Stimulated activated effector memory CD8-positive, alpha-beta T cell treated with anti-CD3 and anti-CD28 coated beads, Interleukin-12 subunit alpha, Interleukin-12 subunit beta, amount 100 ng/mL, for 72 hours (primary cell): ENCODE measurements around the gene AK1.

Experiments
- ATAC-seq: fragments of 150-1000 bp; cut with Tn5 transposase; 2 replicates; pipeline ENCODE4 v1.10.0; 2021
- DNase-seq, 2 donors: peaks; one replicate each; pipeline ENCODE4 v3.0.0; 2021 to 2022; ENCODE audit warnings: low spot score in 2 of 2
- H3K27ac Mint-ChIP-seq: one replicate; pipeline ENCODE4 v1.8.0; 2022; ENCODE audit warnings: mild to moderate bottlenecking, mixed read lengths
- H3K36me3 Mint-ChIP-seq: one replicate; pipeline ENCODE4 v1.8.0; 2022; ENCODE audit warnings: mild to moderate bottlenecking, mixed read lengths
- H3K4me1 Mint-ChIP-seq: one replicate; pipeline ENCODE4 v1.8.0; 2022; ENCODE audit warnings: mixed read lengths
- H3K4me3 Mint-ChIP-seq: one replicate; pipeline ENCODE4 v1.8.0; 2022; ENCODE audit warnings: mild to moderate bottlenecking, mixed read lengths
- H3K9me3 Mint-ChIP-seq: one replicate; pipeline ENCODE4 v1.8.0; 2022; ENCODE audit warnings: mixed read lengths

AK1 gene

DNA sequence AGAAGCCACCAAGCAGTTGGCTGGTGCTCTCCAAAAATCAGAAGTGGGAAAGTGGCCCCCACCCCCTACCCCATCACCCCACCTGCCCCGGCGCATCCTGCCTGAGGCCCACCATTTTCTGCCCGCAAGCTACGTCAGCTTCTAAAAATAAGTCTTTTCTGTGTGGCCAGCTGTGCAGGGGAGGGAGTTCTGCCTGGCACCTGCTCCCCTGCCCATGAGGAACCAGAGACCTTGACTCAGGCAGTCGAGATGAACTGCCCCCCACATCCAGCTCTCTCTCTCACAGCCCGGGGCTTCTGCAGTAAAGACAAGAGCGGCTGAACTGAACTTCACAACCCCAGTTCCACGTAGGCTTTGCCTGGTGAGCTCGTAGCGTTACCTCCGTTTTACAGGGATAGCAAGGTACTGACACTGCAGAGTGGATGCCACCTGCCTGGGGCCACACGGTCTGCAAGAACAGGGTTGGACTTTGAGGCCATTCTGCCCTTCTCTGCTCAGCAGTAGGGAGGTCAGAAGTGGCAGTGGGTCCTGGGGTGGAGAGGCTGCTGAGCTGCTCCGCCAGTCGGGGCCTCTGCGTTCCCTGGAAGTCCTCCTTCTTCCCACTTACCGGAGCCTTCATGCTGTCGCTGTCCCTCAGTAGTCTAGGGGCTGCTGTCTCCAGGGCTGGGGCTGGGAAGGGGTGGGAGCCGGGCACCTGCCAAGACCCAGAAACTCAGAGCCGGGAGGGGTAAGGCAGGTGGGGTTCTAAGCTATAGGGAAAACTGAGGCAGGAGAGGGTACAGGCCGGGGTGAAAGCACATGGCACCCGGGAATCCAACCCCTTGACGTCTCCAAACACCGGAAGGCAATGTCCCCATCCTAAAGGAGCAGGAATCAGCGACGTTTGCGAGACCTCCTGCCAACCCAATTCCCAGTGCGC, 38.6 kb upstream of the AK1 start:
- ATAC-seq, result no peak
- peak in 1 of 2 donors; percentile 65 for DNase-seq
- peaks cover 62% of the 10 kb centered on the region for H3K4me1 Mint-ChIP-seq
- H3K9me3 Mint-ChIP-seq, result no peaks in the 10 kb centered on the region
- peaks cover 43% of the 10 kb centered on the region for H3K36me3 Mint-ChIP-seq
- peak overlapping the region; percentile 81 for H3K4me3 Mint-ChIP-seq
- peak overlapping the region; percentile 85 for H3K27ac Mint-ChIP-seq

GRCh38 chr9:127915325-127915752, 37.9 kb upstream of the AK1 start:
- Mint-ChIP-seq H3K27ac (peak overlapping the region; percentile 85), H3K36me3 (peaks cover 50% of the 10 kb centered on the region), H3K4me3 (peak overlapping the region; percentile 81), H3K9me3 (no peaks in the 10 kb centered on the region), H3K4me1 (peaks cover 69% of the 10 kb centered on the region)
- DNase-seq (no peak), ATAC-seq (no peak)

- ATAC-seq, result no peak
- H3K36me3 Mint-ChIP-seq, result peaks cover 60% of the 10 kb centered on the region
These were observed 36.2 kb upstream of the AK1 start for GRCh38 chr9:127913682-127914081.

GRCh38 chr9:127912882-127913281, 35.4 kb upstream of the AK1 start:
- H3K36me3 Mint-ChIP-seq, result peaks cover 64% of the 10 kb centered on the region

More at GRCh38 chr9:127913682-127914081, 36.2 kb upstream of the AK1 start:
- Mint-ChIP-seq H3K4me1 (peaks cover 55% of the 10 kb centered on the region), H3K4me3 (no peak overlapping the region), H3K27ac (no peak overlapping the region), H3K9me3 (no peaks in the 10 kb centered on the region)
- DNase-seq, result no peak

GRCh38 chr9:127912296-127912695, 34.8 kb upstream of the AK1 start:
- no peak overlapping the region for H3K4me3 Mint-ChIP-seq
- no peaks in the 10 kb centered on the region for H3K9me3 Mint-ChIP-seq
- peak overlapping the region; percentile 95 for H3K27ac Mint-ChIP-seq
- DNase-seq, result no peak
- H3K36me3 Mint-ChIP-seq, result peaks cover 64% of the 10 kb centered on the region
- no peak for ATAC-seq
- peaks cover 41% of the 10 kb centered on the region for H3K4me1 Mint-ChIP-seq

More at GRCh38 chr9:127912882-127913281, 35.4 kb upstream of the AK1 start:
- DNase-seq (no peak), ATAC-seq (no peak)
- Mint-ChIP-seq H3K27ac (peak overlapping the region; percentile 77), H3K4me3 (no peak overlapping the region), H3K4me1 (peaks cover 47% of the 10 kb centered on the region), H3K9me3 (no peaks in the 10 kb centered on the region)

GRCh38 chr9:127910613-127911205, 33.2 kb upstream of the AK1 start:
- no peaks in the 10 kb centered on the region for H3K9me3 Mint-ChIP-seq
- DNase-seq (no peak), ATAC-seq (no peak)
- H3K27ac Mint-ChIP-seq, result peak overlapping the region; percentile 95
- H3K36me3 Mint-ChIP-seq, result peaks cover 76% of the 10 kb centered on the region
- H3K4me1 Mint-ChIP-seq, result peaks cover 48% of the 10 kb centered on the region
- H3K4me3 Mint-ChIP-seq, result peak overlapping the region; percentile 27

DNA sequence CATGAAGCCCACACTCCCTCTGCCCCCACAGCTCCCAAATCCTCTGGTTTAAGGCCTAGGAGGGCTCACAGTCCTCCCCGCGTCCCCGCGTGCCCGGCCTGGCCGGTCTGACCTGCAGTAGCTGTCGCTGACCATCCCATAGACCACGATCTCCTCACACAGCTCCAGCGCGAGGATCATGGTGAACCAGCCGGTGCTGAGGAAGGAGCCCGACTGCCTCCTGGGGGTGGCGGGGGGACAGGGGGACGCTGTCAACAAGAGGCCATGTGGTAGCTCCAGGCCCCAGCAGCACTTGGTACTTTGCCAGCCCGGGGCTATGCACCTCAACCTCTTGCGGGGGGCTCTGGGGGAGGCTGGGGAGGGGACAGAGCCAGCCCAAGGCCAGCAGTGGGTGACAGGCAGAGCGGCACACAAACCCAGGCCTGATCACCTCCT, 32.4 kb upstream of the AK1 start:
- Mint-ChIP-seq H3K9me3 (no peaks in the 10 kb centered on the region), H3K36me3 (peaks cover 80% of the 10 kb centered on the region), H3K4me1 (peaks cover 48% of the 10 kb centered on the region), H3K27ac (peak overlapping the region; percentile 95), H3K4me3 (no peak overlapping the region)
- DNase-seq (no peak), ATAC-seq (no peak)

- H3K9me3 Mint-ChIP-seq, result no peaks in the 10 kb centered on the region
- no peak for ATAC-seq
These were observed 31.1 kb upstream of the AK1 start for GRCh38 chr9:127908660-127908926.

GRCh38 chr9:127907867-127908659, 30.6 kb upstream of the AK1 start:
- H3K4me1 Mint-ChIP-seq, result peaks cover 60% of the 10 kb centered on the region
- peaks cover 79% of the 10 kb centered on the region for H3K36me3 Mint-ChIP-seq
- H3K27ac Mint-ChIP-seq, result peak overlapping the region; percentile 58

More at GRCh38 chr9:127908660-127908926, 31.1 kb upstream of the AK1 start:
- Mint-ChIP-seq H3K4me1 (peaks cover 58% of the 10 kb centered on the region), H3K4me3 (no peak overlapping the region), H3K27ac (peak overlapping the region; percentile 58), H3K36me3 (peaks cover 79% of the 10 kb centered on the region)
- no peak for DNase-seq

DNA sequence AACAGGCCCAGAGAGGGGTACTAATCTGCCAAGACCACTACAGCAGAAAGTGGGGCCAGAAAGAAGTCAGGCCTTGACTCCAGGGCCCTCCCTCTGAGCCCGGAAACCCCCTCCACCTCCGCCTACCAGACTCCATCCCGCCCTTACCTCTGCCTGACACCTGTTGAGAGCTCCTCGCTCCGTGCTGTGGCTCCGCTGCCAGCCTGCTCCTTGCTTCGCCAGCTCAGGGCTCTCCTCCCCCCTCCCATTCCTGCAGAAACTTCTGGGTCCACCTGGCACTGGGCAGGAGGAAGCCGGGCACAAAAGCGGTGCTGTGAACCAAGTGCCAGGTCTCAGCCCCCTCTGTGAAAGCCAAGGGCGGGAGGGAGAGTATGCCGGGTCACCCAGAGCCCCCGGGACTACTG, 28.3 kb upstream of the AK1 start:
- DNase-seq (peak in 1 of 2 donors; percentile 74), ATAC-seq (peak; percentile 61)
- peaks cover 48% of the 10 kb centered on the region for H3K4me1 Mint-ChIP-seq

More at GRCh38 chr9:127907867-127908659, 30.6 kb upstream of the AK1 start:
- DNase-seq (no peak), ATAC-seq (no peak)
- Mint-ChIP-seq H3K9me3 (no peaks in the 10 kb centered on the region), H3K4me3 (no peak overlapping the region)

DNA sequence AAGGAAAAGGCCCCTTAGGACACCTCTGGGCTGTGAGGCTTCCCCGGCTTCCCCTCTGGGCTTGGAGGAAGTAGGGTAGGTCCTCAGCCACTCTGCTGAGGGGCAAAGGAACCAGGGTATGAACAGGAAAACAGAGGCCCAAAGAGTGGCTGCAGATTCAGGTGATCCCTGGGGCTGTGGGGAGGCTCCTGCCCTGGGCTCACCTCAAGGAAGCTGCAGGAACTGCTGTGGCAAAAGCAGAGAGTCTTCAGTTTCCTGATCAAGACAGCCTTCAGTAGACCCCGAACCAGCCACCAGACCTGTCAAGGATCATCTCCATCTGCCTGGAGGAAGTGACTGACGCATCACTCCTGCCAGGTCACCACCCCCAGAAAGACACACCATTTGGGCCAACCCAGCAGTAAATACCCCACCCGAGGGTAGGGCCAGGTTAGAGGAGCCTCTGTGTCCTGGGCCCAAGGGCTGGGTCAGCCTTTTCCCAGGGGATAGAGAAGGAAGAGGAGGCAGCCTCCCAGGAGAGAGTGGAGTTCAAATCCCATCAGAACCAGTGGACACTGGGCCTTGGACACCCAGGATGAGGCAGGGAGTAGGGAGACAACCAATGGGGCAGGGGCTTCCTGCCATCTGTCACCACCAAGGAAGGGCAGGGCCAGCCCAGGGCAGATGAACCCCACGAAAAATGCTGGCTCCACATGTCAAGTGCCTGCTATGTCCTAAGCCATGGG, 27.7 kb upstream of the AK1 start:
- DNase-seq (peak in 1 of 2 donors; percentile 76), ATAC-seq (peak; percentile 70)
- peak overlapping the region; percentile 99 for H3K27ac Mint-ChIP-seq
- H3K4me1 Mint-ChIP-seq, result peaks cover 43% of the 10 kb centered on the region
- no peaks in the 10 kb centered on the region for H3K9me3 Mint-ChIP-seq
- peaks cover 65% of the 10 kb centered on the region for H3K36me3 Mint-ChIP-seq
- peak overlapping the region; percentile 92 for H3K4me3 Mint-ChIP-seq

More for the DNA sequence above, 28.3 kb upstream of the AK1 start:
- peaks cover 66% of the 10 kb centered on the region for H3K36me3 Mint-ChIP-seq
- no peaks in the 10 kb centered on the region for H3K9me3 Mint-ChIP-seq
- peak overlapping the region; percentile 92 for H3K4me3 Mint-ChIP-seq
- peak overlapping the region; percentile 99 for H3K27ac Mint-ChIP-seq

DNA sequence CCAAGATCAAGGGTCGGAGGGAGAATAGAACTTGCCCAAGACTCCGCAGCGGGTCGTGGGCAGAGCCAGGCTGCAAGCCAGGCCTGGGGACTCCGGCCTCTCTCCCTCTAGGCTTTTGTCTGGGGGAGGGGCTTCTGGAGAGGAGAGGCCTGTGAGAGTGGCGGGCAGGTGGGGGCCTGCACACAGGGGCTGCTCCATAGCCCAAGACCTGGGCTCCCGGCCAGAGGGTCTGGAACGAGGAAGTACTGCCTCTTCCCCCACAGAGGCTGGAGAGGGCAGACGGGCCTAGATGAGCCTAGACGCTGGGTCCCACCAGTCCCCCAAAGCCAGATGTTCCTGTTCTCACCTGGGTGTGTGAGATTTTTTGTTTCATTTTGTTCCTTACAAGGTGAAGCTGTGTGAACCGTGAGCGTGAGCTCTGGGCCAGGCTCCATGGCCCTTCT, 27.1 kb upstream of the AK1 start:
- H3K9me3 Mint-ChIP-seq, result no peaks in the 10 kb centered on the region
- peaks cover 66% of the 10 kb centered on the region for H3K36me3 Mint-ChIP-seq
- peak overlapping the region; percentile 99 for H3K27ac Mint-ChIP-seq
- peak in 1 of 2 donors; percentile 58 for DNase-seq
- peak; percentile 1 for ATAC-seq
- H3K4me1 Mint-ChIP-seq, result peaks cover 43% of the 10 kb centered on the region
- peak overlapping the region; percentile 92 for H3K4me3 Mint-ChIP-seq

DNA sequence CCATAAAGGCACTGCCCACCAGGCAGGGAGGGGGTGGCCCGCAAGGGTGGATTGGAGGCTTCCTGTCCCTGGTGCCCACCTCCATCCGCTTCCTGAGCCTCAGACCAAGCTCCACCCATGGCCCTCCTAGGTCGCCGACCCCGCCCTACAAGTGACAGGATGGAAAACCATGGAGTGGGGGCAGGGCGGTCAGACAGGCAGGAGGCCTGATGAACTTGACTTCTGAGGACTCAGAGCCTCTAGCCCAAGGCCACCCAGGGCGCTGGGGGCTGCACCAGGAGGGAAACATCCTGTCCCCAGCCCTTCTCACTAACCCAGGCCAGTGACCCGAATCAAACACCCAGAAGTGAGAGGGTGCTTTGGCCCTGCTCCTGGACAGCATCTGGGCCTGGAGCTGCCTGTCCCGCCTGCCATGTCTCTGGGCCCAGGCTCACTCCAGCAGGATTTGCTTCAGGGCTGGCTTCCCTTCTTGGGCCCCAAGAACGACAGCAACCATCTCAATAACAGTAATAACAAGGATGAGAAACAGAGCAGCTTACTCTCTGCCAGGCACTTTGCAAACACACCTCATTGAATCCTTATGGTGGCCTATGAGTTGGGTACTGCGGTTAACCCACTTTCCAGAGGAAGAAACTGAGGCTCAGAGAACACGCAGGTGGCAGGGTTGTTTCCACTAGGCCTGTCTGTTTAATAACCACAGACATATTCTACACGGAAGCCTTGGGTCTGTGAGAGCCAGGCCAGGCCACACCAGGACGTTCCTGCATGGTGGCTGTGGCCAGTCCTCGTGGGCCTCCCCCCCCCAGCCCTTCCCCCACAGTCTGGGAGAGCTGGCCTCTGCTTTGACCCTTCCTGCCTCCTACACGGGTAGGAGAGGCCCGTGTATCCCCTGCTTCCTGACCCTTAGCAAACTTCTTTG, 26.3 kb upstream of the AK1 start:
- DNase-seq, result peak; percentile 66 to 90
- Mint-ChIP-seq H3K36me3 (peaks cover 65% of the 10 kb centered on the region), H3K27ac (peak overlapping the region; percentile 99), H3K4me3 (peak overlapping the region; percentile 92), H3K4me1 (peaks cover 43% of the 10 kb centered on the region), H3K9me3 (no peaks in the 10 kb centered on the region)
- ATAC-seq, result peak; percentile 58
